Measurements from ENCODE around the gene HAUS6.

Gene HAUS6

DNA sequence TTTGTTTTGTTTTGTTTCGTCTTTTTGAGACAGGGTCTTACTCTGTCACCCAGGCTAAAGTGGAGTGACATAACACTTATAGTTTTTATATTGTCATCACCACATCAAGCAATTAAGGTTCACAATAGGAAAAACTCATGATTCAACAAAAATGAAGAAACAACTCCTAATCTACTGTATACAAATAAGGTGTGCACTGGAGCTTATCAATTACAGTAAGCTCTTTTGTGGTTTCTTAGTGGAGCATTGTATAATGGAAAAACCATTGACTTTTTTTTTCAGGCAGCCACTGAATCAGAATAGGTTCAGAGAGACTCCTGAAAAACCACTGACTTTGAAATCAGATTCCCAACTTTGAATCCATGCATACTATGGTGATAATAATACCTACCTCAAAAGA is 35.4 kb upstream of the HAUS6 start:
- TF ChIP-seq, protein P1, sequence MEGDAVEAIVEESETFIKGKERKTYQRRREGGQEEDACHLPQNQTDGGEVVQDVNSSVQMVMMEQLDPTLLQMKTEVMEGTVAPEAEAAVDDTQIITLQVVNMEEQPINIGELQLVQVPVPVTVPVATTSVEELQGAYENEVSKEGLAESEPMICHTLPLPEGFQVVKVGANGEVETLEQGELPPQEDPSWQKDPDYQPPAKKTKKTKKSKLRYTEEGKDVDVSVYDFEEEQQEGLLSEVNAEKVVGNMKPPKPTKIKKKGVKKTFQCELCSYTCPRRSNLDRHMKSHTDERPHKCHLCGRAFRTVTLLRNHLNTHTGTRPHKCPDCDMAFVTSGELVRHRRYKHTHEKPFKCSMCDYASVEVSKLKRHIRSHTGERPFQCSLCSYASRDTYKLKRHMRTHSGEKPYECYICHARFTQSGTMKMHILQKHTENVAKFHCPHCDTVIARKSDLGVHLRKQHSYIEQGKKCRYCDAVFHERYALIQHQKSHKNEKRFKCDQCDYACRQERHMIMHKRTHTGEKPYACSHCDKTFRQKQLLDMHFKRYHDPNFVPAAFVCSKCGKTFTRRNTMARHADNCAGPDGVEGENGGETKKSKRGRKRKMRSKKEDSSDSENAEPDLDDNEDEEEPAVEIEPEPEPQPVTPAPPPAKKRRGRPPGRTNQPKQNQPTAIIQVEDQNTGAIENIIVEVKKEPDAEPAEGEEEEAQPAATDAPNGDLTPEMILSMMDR (IDR thresholded peaks at IDR 0.05) = no peak

DNA sequence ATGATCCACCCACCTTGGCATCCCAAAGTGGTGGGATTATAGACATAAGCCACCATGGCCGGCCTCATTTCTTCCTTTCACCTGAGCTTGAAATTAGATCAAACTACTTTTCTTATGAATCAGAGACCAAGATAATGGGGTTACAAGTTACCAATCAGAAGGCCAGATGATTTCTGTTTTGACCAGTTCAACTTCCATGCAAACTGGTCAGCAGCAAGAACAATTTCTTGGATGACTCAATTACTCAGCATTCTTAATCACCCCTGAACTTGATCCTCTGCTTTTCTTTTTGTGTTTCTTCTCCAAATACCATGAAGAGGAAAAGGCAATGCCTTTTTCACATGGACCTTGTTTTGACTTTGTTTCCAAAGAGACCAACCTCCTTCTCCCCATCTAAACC is 34.6 kb upstream of the HAUS6 start:
- TF ChIP-seq, protein P1 (IDR thresholded peaks at IDR 0.05) = no peak

- TF ChIP-seq, protein P1 (IDR thresholded peaks at IDR 0.05) = no peak
These were observed 33.4 kb upstream of the HAUS6 start for GRCh38 chr9:19136129-19136528.

- TF ChIP-seq, protein P1 (IDR thresholded peaks at IDR 0.05) = no peak
These were observed 31.0 kb upstream of the HAUS6 start for GRCh38 chr9:19133549-19134345.

DNA sequence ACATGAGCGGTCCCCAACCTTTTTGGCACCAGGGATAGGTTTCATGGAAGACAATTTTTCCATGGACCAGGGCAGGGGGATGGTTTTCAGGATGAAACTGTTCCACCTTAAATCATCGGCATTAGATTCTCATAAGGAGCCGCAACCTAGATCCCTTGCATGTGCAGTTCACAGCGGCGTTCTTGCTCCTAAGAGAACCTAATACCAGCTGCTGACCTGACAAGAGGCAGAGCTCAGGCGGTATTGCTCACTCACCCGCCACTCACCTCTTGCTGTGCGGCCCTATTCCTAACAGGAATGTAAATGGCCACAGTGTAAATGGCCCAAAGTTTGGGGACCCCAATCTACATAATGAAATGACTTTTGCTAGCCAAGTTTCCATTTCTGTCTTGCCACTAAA is 27.7 kb upstream of the HAUS6 start:
- TF ChIP-seq, protein P1 (IDR thresholded peaks at IDR 0.05) = no peak

- TF ChIP-seq, protein P1 (IDR thresholded peaks at IDR 0.05) = no peak
These were observed 25.3 kb upstream of the HAUS6 start for GRCh38 chr9:19127871-19128500.

DNA sequence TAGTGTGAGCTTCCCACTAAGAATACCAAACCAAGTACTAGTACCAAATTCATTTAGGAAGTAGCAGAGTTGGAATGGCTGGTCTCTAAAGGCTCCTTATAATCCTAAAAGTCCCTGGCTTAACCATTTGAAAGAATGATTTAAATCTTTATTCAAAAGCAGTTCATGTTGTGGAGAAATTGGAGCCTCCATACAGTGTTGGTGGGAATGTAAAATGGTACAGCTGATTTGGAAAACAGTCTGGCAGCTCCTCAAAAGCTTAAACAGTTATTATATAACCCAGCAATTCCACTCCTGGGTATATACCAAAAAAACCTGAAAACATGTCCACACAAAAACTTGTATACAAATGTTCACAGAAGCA is 21.7 kb upstream of the HAUS6 start:
- TF ChIP-seq, protein P1 (IDR thresholded peaks at IDR 0.05) = no peak
